Spinal cord (tissue), 10 donors: ENCODE data around the gene ZNF577. TPM values are rescaled to one million over a fixed set of nuclear protein-coding genes. Genes with fewer than 3 reads are reported as not detected.

ENCODE experiments used
- DNase-seq, 6 donors: peaks; one replicate each; pipeline versions ENCODE4 v3.0.0 to v3.0.0-alpha.2; 2013 to 2015; ENCODE audit warnings: low spot score in 6 of 6, low read depth in 4 of 6
- H3K27ac ChIP-seq: one replicate; pipeline ENCODE4 v1.5.1; 2013; ENCODE audit warnings: low read depth, low read length, control low read depth
- H3K27me3 ChIP-seq: one replicate; pipeline ENCODE4 v1.6.1; 2013; ENCODE audit warnings: low read length; ENCODE audit not compliant: control insufficient read depth, insufficient read depth
- H3K36me3 ChIP-seq: one replicate; pipeline ENCODE4 v1.6.1; 2013; ENCODE audit warnings: low read length; ENCODE audit not compliant: control insufficient read depth, insufficient read depth
- H3K4me1 ChIP-seq: one replicate; pipeline ENCODE4 v1.6.1; 2013; ENCODE audit warnings: low read length; ENCODE audit not compliant: control insufficient read depth, insufficient read depth
- H3K4me3 ChIP-seq: one replicate; pipeline ENCODE4 v1.5.1; 2013; ENCODE audit warnings: low read depth, low read length, control low read depth
- H3K9me3 ChIP-seq: one replicate; pipeline ENCODE4 v1.6.1; 2013; ENCODE audit warnings: low read length; ENCODE audit not compliant: control insufficient read depth, insufficient read depth
- WGBS: methylation state at CpG from one replicate; pipeline ENCODE4 v1.1.5; 2013; ENCODE audit warnings: missing lambda C conversion rate; ENCODE audit not compliant: insufficient coverage; 5-methylcytosine and 5-hydroxymethylcytosine counted together
- polyA plus RNA-seq, 2 donors: library from polyadenylated mRNA; unstranded; fragments of 120-200 nt; gene quantifications; one replicate each; pipeline ENCODE4 v1.2.1, GENCODE V29; 2013; ENCODE audit not compliant: insufficient read length in 2 of 2
- total RNA-seq, 2 donors: library from RNA; depleted of rRNA in 1 of 2; stranded (reverse); fragments of 120-200 nt in 1 of 2; fragments of >200 nt in 1 of 2; gene quantifications; one replicate each; pipeline versions ENCODE4 v1.2.3 to v1.2.4, GENCODE V29; 2013 to 2014
- donor health status: healthy.

Gene ZNF577
- total and polyA plus RNA-seq, 4 donors: 31.0 to 46.2 (median 39.4) TPM

DNA sequence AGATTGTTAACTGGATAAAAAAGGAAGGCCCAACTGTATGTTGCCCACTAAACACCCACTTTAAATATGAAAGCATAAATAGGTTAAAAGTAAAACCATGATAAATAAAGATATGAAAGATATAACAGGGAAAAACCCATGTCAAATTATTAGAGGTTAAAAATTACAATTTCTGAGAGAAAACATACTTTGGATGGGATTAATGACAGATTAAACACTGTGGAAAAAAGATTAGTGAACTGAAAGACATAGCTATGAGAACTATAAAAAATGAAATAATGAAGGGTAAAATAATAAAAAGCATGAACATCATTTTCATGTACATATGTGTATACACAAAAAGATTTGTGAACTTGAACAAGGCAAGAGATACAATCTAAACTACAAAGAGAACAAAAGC, 2.2 kb upstream of the ZNF577 start:
- no peak overlapping the region for H3K4me3 ChIP-seq
- H3K27me3 ChIP-seq: no peaks in the 10 kb centered on the region
- H3K27ac ChIP-seq: no peak overlapping the region
- peaks cover 23% of the 10 kb centered on the region for H3K9me3 ChIP-seq
- H3K36me3 ChIP-seq: peaks cover 46% of the 10 kb centered on the region
- no peak for DNase-seq
- no peaks in the 10 kb centered on the region for H3K4me1 ChIP-seq

- H3K27ac ChIP-seq: no peak overlapping the region
- no CpG with 5 or more reads among the region's 2 CpGs for WGBS
Observed at GRCh38 chr19:51884713-51885112, 3.0 kb downstream of the ZNF577 start.

GRCh38 chr19:51882518-51882917, 5.2 kb downstream of the ZNF577 start:
- no peak overlapping the region for H3K27ac ChIP-seq
- WGBS: 97% methylated on average over 3 of the region's 3 CpGs
- no peaks in the 10 kb centered on the region for H3K9me3 ChIP-seq
- no peak overlapping the region for H3K4me3 ChIP-seq
- no peak for DNase-seq
- H3K36me3 ChIP-seq: peaks cover 11% of the 10 kb centered on the region
- H3K27me3 ChIP-seq: no peaks in the 10 kb centered on the region
- no peaks in the 10 kb centered on the region for H3K4me1 ChIP-seq

More at GRCh38 chr19:51884713-51885112, 3.0 kb downstream of the ZNF577 start:
- H3K27me3 ChIP-seq: no peaks in the 10 kb centered on the region
- no peak overlapping the region for H3K4me3 ChIP-seq
- DNase-seq: no peak
- H3K36me3 ChIP-seq: peaks cover 3% of the 10 kb centered on the region
- H3K4me1 ChIP-seq: no peaks in the 10 kb centered on the region
- peaks cover 6% of the 10 kb centered on the region for H3K9me3 ChIP-seq

DNA sequence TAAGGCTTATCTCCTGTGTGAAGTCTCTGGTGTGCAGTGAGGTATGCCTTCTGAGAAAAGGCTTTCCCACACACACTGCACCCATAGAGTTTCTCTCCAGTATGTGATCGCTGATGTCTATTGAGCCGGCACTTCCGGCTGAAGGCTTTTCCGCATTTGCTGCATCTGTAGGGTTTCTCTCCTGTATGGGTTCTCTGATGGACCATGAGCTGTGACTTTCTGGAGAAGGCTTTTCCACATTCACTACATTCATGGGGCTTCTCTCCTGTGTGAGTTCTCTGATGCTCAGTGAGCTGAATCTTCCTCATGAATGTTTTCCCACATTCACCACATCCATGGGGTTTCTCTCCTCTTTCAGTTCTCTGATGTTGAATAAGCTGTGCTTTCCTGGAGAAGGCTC, 14.7 kb downstream of the ZNF577 start:
- DNase-seq: no peak
- Histone ChIP-seq H3K36me3 (peaks cover 29% of the 10 kb centered on the region), H3K9me3 (peaks cover 27% of the 10 kb centered on the region), H3K4me1 (no peaks in the 10 kb centered on the region), H3K27me3 (no peaks in the 10 kb centered on the region), H3K27ac (no peak overlapping the region), H3K4me3 (no peak overlapping the region)
- WGBS: no CpG with 5 or more reads among the region's 4 CpGs

- no peaks in the 10 kb centered on the region for H3K27me3 ChIP-seq
- WGBS: no CpG with 5 or more reads among the region's 2 CpGs
- peaks cover 32% of the 10 kb centered on the region for H3K9me3 ChIP-seq
- DNase-seq: no peak
- H3K4me3 ChIP-seq: no peak overlapping the region
- H3K27ac ChIP-seq: no peak overlapping the region
- no peaks in the 10 kb centered on the region for H3K4me1 ChIP-seq
- peaks cover 2% of the 10 kb centered on the region for H3K36me3 ChIP-seq
Observed at GRCh38 chr19:51861870-51862622, 25.7 kb downstream of the ZNF577 start.

DNA sequence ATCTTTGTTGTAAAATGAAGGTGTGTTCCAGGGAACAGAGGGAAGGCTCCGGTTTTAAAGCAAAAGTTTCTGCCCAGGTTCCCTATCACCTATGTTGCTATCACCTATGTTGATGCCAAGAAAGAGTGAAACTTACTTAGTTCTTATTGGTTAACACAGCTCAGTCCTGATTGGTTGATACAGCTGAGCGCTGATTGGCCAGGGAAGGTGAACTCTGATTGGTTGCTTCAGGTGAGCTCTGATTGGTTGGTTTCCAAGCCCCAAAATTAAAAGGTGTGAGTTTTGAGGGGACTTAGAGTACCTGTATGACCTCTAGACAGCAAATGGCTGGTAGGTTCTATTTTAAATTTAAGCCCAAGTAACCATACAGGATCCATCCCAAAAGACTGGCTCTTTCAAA, 50.6 kb downstream of the ZNF577 start:
- no peak for DNase-seq
- H3K4me3 ChIP-seq: no peak overlapping the region
- no peaks in the 10 kb centered on the region for H3K36me3 ChIP-seq
- no peak overlapping the region for H3K27ac ChIP-seq
- WGBS: 100% methylated on average over 1 of the region's 2 CpGs
- no peaks in the 10 kb centered on the region for H3K9me3 ChIP-seq
- no peaks in the 10 kb centered on the region for H3K27me3 ChIP-seq
- no peaks in the 10 kb centered on the region for H3K4me1 ChIP-seq

GRCh38 chr19:51830274-51830673, 57.5 kb downstream of the ZNF577 start:
- Histone ChIP-seq H3K27ac (no peak overlapping the region), H3K27me3 (no peaks in the 10 kb centered on the region), H3K9me3 (no peaks in the 10 kb centered on the region), H3K4me3 (no peak overlapping the region), H3K36me3 (no peaks in the 10 kb centered on the region), H3K4me1 (no peaks in the 10 kb centered on the region)
- 94% methylated on average over 2 of the region's 2 CpGs for WGBS
- peak in 1 of 6 donors; percentile 1 for DNase-seq

- Histone ChIP-seq H3K4me3 (no peak overlapping the region), H3K27ac (no peak overlapping the region), H3K4me1 (no peaks in the 10 kb centered on the region), H3K27me3 (no peaks in the 10 kb centered on the region), H3K9me3 (no peaks in the 10 kb centered on the region), H3K36me3 (no peaks in the 10 kb centered on the region)
- no peak for DNase-seq
- WGBS: 93% methylated on average over 6 of the region's 13 CpGs
Observed at GRCh38 chr19:51824281-51825005, 63.3 kb downstream of the ZNF577 start.

DNA sequence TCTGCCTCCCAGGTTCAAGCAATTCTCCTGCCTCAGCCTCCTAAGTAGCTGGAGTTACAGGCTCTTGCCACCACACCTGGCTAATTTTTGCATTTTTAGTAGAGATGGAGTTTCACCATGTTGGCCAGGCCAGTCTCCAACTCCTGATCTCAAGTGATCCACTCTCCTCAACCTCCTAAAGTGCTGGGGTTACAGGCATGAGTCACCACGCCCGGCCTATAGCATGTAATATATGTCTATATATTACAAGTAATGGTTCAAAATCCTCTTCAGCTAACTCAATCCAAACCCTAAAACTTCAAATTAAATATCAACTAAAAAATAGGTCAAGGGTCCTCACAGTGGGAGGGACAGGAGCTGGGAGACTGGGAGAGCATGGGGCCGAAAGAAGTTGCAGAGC, 64.8 kb downstream of the ZNF577 start:
- no CpG with 5 or more reads among the region's 3 CpGs for whole genome bisulfite sequencing
- H3K27me3 ChIP-seq: no peaks in the 10 kb centered on the region
- H3K4me1 ChIP-seq: no peaks in the 10 kb centered on the region
- H3K27ac ChIP-seq: no peak overlapping the region
- H3K9me3 ChIP-seq: no peaks in the 10 kb centered on the region
- H3K4me3 ChIP-seq: no peak overlapping the region
- no peaks in the 10 kb centered on the region for H3K36me3 ChIP-seq
- no peak for DNase-seq

DNA sequence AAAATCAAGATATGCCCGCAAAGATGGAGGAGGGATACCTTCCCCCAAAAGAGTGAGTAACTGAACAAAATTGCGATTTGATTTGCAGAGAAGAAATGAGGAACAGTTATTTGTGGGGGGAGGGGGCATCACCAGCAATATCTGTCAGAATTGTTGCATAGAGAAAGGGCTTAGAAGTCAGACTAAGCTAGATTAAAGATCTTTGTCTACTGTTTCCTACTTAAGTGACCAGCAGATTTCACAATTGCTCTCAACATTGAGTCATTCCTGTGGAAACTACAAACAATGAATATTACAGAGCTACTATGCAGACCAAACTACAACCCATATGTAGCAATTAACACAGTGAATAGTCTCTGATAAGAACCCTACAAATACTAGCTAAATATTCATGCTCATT, 65.4 kb downstream of the ZNF577 start:
- Histone ChIP-seq H3K4me3 (no peak overlapping the region), H3K36me3 (no peaks in the 10 kb centered on the region), H3K4me1 (no peaks in the 10 kb centered on the region), H3K27me3 (no peaks in the 10 kb centered on the region), H3K9me3 (no peaks in the 10 kb centered on the region), H3K27ac (no peak overlapping the region)
- no CpG with 5 or more reads among the region's 2 CpGs for WGBS
- no peak for DNase-seq
